Heart left ventricle (tissue), 13 donors: ENCODE measurements around the gene HTRA1.

Source experiments
- CTCF ChIP-seq, 12 donors: fragments of 200-600 bp; sonication (generic) in 4 of 12; IDR thresholded peaks; one replicate each; pipeline versions ENCODE4 v1.5.0 to v1.8.0; 2018 to 2022; ENCODE audit warnings: antibody characterized with exemption in 12 of 12, mild to moderate bottlenecking in 5 of 12
- POLR2A ChIP-seq, 2 donors: fragments of 450-650 bp; IDR thresholded peaks; one replicate each; pipeline ENCODE4 v1.6.1; 2017; ENCODE audit warnings: antibody characterized with exemption in 2 of 2, mild to moderate bottlenecking in 2 of 2, moderate library complexity in 2 of 2
- donor health status: ischemic (EF 13 %, LVEDD 7.1; RV severe dilation, severe dysfunction).
- donor health status: DM: no; HTN: yes; CAD: no.
- donor health status: DM: no; HTN: no; CAD: no.
- donor health status: ischemic (EF 25% LVEDD 6.9; RV normal size, moderate dysfunction).
- donor health status: ischemic (EF 25% LVEDD 5.7; RV mildly dilated, moderate dysfunction).
- donor health status: ischemic (EF 35%, LVEDD 5.7; RV mildly dilated, moderate dysfunction).
- donor health status: nonischemic (EF 11% LVEDD 7.7; RV severe dilation, severe dysfunction).
- donor health status: DM: yes; HTN: yes; CAD: no.
- donor health status: PGD.
- donor health status: ischemic (EF 29% LVEDD 5.4; RV normal size, mild dysfunction).
- donor health status: nonischemic (EF 23%, LVEDD 6.1; RV moderate dilation, normal function).

GRCh38 chr10:122426829-122427228 is 34.5 kb upstream of the HTRA1 start:
- TF ChIP-seq CTCF (IDR thresholded peaks at IDR 0.05) (no peak), POLR2A (IDR thresholded peaks at IDR 0.05) (no peak)
